PC-9 (cell line): ENCODE data around the gene CD247. TPM values are rescaled to one million over a fixed set of nuclear protein-coding genes. Genes with fewer than 3 reads are reported as not detected.

ENCODE experiments used
- BruUV-seq: library from RNA; stranded (reverse); fragments of 400-500 nt; replicated peaks from 2 replicates; lab custom pipeline; 2021; lab: Mats Ljungman, UMichigan
- CTCF ChIA-PET: fragments of 300-600 bp; sonication (Branson Sonifier 250); formaldehyde crosslinking; loops from one replicate; lab custom pipeline; 2022; ENCODE audit warnings: antibody characterized with exemption; lab: Charles Lee
- POLR2A ChIA-PET: fragments of 300-600 bp; sonication (Branson Sonifier 250); formaldehyde crosslinking; loops from one replicate; lab custom pipeline; 2022; ENCODE audit warnings: antibody characterized with exemption; ENCODE audit not compliant: unreplicated experiment; lab: Charles Lee
- DNase-seq, 2 experiments: peaks; one replicate each; pipeline versions ENCODE4 v3.0.0 to v3.0.0-alpha.2; 2015 to 2022; ENCODE audit warnings: mixed read lengths in 1 of 2
- H2AFZ ChIP-seq: fragments of 200-600 bp; sonication (generic); 2 replicates; pipeline ENCODE4 v1.8.1; 2017; ENCODE audit warnings: antibody characterized with exemption
- H3F3A ChIP-seq: fragments of 200-600 bp; sonication (generic); 2 replicates; pipeline ENCODE4 v1.8.1; 2017; ENCODE audit warnings: antibody characterized with exemption, mild to moderate bottlenecking, low read depth; ENCODE audit not compliant: insufficient read depth
- H3K27ac ChIP-seq: fragments of 200-600 bp; sonication (generic); 2 replicates; pipeline ENCODE4 v1.6.1; 2016; ENCODE audit warnings: mixed run types
- H3K27me3 ChIP-seq: fragments of 200-600 bp; sonication (generic); 2 replicates; pipeline ENCODE4 v1.6.1; 2016; ENCODE audit warnings: low read depth, mixed run types; ENCODE audit not compliant: insufficient read depth
- H3K36me3 ChIP-seq: fragments of 200-600 bp; sonication (generic); 2 replicates; pipeline ENCODE4 v1.6.1; 2016; ENCODE audit warnings: low read depth, mixed run types
- H3K4me1 ChIP-seq: fragments of 200-600 bp; sonication (generic); replicated peaks from 2 replicates; pipeline ENCODE4 v1.6.1; 2016; ENCODE audit warnings: mixed run types; ENCODE audit not compliant: insufficient read depth
- H3K4me2 ChIP-seq: fragments of 200-600 bp; sonication (generic); 2 replicates; pipeline ENCODE4 v1.6.1; 2017; ENCODE audit warnings: mixed run types
- H3K4me3 ChIP-seq: fragments of 200-600 bp; sonication (generic); 2 replicates; pipeline ENCODE4 v1.6.1; 2016; ENCODE audit warnings: mixed run types
- H3K79me2 ChIP-seq: fragments of 200-600 bp; sonication (generic); 2 replicates; pipeline ENCODE4 v1.6.1; 2017; ENCODE audit warnings: low read depth, mixed run types
- H3K9me2 ChIP-seq: fragments of 200-600 bp; sonication (generic); 2 replicates; pipeline ENCODE4 v1.8.1; 2017; ENCODE audit warnings: mild to moderate bottlenecking; ENCODE audit not compliant: insufficient read depth
- H3K9me3 ChIP-seq: fragments of 200-600 bp; sonication (generic); 2 replicates; pipeline ENCODE4 v1.8.1; 2016; ENCODE audit warnings: low read depth; ENCODE audit not compliant: insufficient read depth
- H4K20me1 ChIP-seq: fragments of 200-600 bp; sonication (generic); 2 replicates; pipeline ENCODE4 v1.8.1; 2017; ENCODE audit not compliant: insufficient read depth
- CTCF ChIP-seq: fragments of 200-600 bp; sonication (generic); conservative IDR thresholded peaks from 2 replicates; pipeline ENCODE4 v1.6.1; 2017; ENCODE audit warnings: mixed run types, antibody characterized with exemption, mild to moderate bottlenecking, moderate library complexity
- EZH2 ChIP-seq: fragments of 200-600 bp; sonication (generic); IDR thresholded peaks from 2 replicates; pipeline ENCODE4 v1.8.0; 2017; ENCODE audit warnings: antibody characterized with exemption, low read depth
- intact Hi-C: fragments of 100-400 bp; cut with micrococcal nuclease; formaldehyde crosslinking; loops from one replicate; pipeline ENCODE4 v1.10.0; 2022; ENCODE audit not compliant: unreplicated experiment
- total RNA-seq: library from RNA; stranded (reverse); gene quantifications from 2 replicates; pipeline ENCODE4 v1.2.3, GENCODE V29; 2021

Gene CD247
- total RNA-seq, 1 experiment from 2014 or later, result not detected

GRCh38 chr1:167533851-167534300 is 15.5 kb upstream of the CD247 start:
- peak; percentile 91 for TF ChIP-seq CTCF
- no peak for TF ChIP-seq EZH2
- no peak overlapping the region for H3K27ac ChIP-seq
- ChIA-PET POLR2A (no interaction called here), CTCF (interaction anchor here (0.5 to 1.7 kb wide), 5 partner anchors 63 to 1828 kb away, joined by 3 to 8 read pairs (median 3); no protein-coding TSS in a partner anchor)
- H3K4me3 ChIP-seq, result no peak overlapping the region
- H3F3A ChIP-seq, result no peaks in the 10 kb centered on the region; the same call in 1 of the 2 replicates
- no peaks in the 10 kb centered on the region for H3K4me1 ChIP-seq
- intact Hi-C loops, result loop anchor here (1.0 to 5.0 kb wide), 5 partner anchors 91 to 624 kb away; partner anchors contain the start of gene POU2F1
- no peak overlapping the region for H2AFZ ChIP-seq
- H4K20me1 ChIP-seq, result no peaks in the 10 kb centered on the region
- H3K36me3 ChIP-seq, result no peaks in the 10 kb centered on the region
- H3K9me3 ChIP-seq, result no peaks in the 10 kb centered on the region
- DNase-seq, result peak; percentile 52 to 67
- no peak overlapping the region for H3K4me2 ChIP-seq
- no peaks in the 10 kb centered on the region for H3K9me2 ChIP-seq
- BruUV-seq, result no TSS peak
- no peaks in the 10 kb centered on the region for H3K79me2 ChIP-seq
- no peaks in the 10 kb centered on the region for H3K27me3 ChIP-seq

- Histone ChIP-seq H3F3A (no peaks in the 10 kb centered on the region), H3K27me3 (no peaks in the 10 kb centered on the region), H3K36me3 (no peaks in the 10 kb centered on the region), H3K9me3 (no peaks in the 10 kb centered on the region), H3K4me3 (no peak overlapping the region), H3K9me2 (no peaks in the 10 kb centered on the region), H4K20me1 (no peaks in the 10 kb centered on the region), H3K79me2 (no peaks in the 10 kb centered on the region), H3K27ac (no peak overlapping the region), H2AFZ (no peak overlapping the region), H3K4me2 (no peak overlapping the region), H3K4me1 (no peaks in the 10 kb centered on the region)
- BruUV-seq, result no TSS peak
- DNase-seq, result no peak
- intact Hi-C loops, result loop anchor here (1.0 to 5.0 kb wide), 5 partner anchors 90 to 623 kb away; partner anchors contain the start of gene POU2F1
- ChIA-PET CTCF (interaction anchor here (0.5 to 1.7 kb wide), 5 partner anchors 53 to 730 kb away, joined by 3 to 8 read pairs (median 4); no protein-coding TSS in a partner anchor), POLR2A (no interaction called here)
- TF ChIP-seq CTCF, result no peak
- no peak for TF ChIP-seq EZH2
These were observed 14.9 kb upstream of the CD247 start for GRCh38 chr1:167532964-167533824.

- no peaks in the 10 kb centered on the region for H3K9me2 ChIP-seq
- H3K9me3 ChIP-seq, result no peaks in the 10 kb centered on the region
- CTCF ChIA-PET, result no interaction called here
- no TSS peak for BruUV-seq
- H4K20me1 ChIP-seq, result no peaks in the 10 kb centered on the region
- POLR2A ChIA-PET, result no interaction called here
- no peaks in the 10 kb centered on the region for H3K4me1 ChIP-seq
- no peaks in the 10 kb centered on the region for H3K79me2 ChIP-seq
- TF ChIP-seq CTCF, result no peak
- TF ChIP-seq EZH2, result no peak
- intact Hi-C loops, result loop anchor here (2.0 to 5.0 kb wide), 3 partner anchors 90 to 465 kb away; partner anchors contain the start of gene POU2F1
- no peak overlapping the region for H3K4me2 ChIP-seq
- no peaks in the 10 kb centered on the region for H3K36me3 ChIP-seq
- H3K4me3 ChIP-seq, result no peak overlapping the region
- DNase-seq, result no peak
- H3F3A ChIP-seq, result no peaks in the 10 kb centered on the region
- no peak overlapping the region for H2AFZ ChIP-seq
- no peak overlapping the region for H3K27ac ChIP-seq
- no peaks in the 10 kb centered on the region for H3K27me3 ChIP-seq
These were observed 14.0 kb upstream of the CD247 start for GRCh38 chr1:167532375-167532774.
